Osteocyte (in vitro differentiated cells): ENCODE results near the gene PLEKHB1. TPM values are rescaled to one million over a fixed set of nuclear protein-coding genes. Genes with fewer than 3 reads are reported as not detected.

Experiments used
- DNase-seq: peaks from one replicate; pipeline ENCODE4 v3.0.0; 2021; ENCODE audit warnings: mixed read lengths; ENCODE audit not compliant: unreplicated experiment; ENCODE audit errors: extremely low spot score
- H3K27ac Mint-ChIP-seq: one replicate; pipeline ENCODE4 v1.8.0; 2021; ENCODE audit warnings: mild to moderate bottlenecking, mixed read lengths; ENCODE audit not compliant: unreplicated experiment
- H3K27me3 Mint-ChIP-seq: one replicate; pipeline ENCODE4 v1.8.0; 2021; ENCODE audit warnings: mixed read lengths; ENCODE audit not compliant: unreplicated experiment
- H3K36me3 Mint-ChIP-seq: one replicate; pipeline ENCODE4 v1.8.0; 2021; ENCODE audit warnings: mixed read lengths; ENCODE audit not compliant: unreplicated experiment
- H3K4me1 Mint-ChIP-seq: one replicate; pipeline ENCODE4 v1.8.0; 2021; ENCODE audit warnings: mixed read lengths; ENCODE audit not compliant: unreplicated experiment
- H3K4me3 Mint-ChIP-seq: one replicate; pipeline ENCODE4 v1.8.0; 2021; ENCODE audit warnings: mild to moderate bottlenecking, moderate library complexity, mixed read lengths; ENCODE audit not compliant: unreplicated experiment
- H3K9me3 Mint-ChIP-seq: one replicate; pipeline ENCODE4 v1.8.0; 2021; ENCODE audit warnings: mixed read lengths; ENCODE audit not compliant: unreplicated experiment
- CTCF ChIP-seq: fragments of 200-600 bp; sonication (generic); IDR thresholded peaks from 2 replicates; pipeline ENCODE4 v1.5.0; 2021; ENCODE audit warnings: antibody characterized with exemption, mild to moderate bottlenecking, moderate library complexity
- total RNA-seq: library from RNA; stranded (reverse); gene quantifications from 2 replicates; pipeline ENCODE4 v1.2.1, GENCODE V29; 2021

Gene PLEKHB1
- total RNA-seq, 1 donor from 2014 or later, result 0.78 TPM

DNA sequence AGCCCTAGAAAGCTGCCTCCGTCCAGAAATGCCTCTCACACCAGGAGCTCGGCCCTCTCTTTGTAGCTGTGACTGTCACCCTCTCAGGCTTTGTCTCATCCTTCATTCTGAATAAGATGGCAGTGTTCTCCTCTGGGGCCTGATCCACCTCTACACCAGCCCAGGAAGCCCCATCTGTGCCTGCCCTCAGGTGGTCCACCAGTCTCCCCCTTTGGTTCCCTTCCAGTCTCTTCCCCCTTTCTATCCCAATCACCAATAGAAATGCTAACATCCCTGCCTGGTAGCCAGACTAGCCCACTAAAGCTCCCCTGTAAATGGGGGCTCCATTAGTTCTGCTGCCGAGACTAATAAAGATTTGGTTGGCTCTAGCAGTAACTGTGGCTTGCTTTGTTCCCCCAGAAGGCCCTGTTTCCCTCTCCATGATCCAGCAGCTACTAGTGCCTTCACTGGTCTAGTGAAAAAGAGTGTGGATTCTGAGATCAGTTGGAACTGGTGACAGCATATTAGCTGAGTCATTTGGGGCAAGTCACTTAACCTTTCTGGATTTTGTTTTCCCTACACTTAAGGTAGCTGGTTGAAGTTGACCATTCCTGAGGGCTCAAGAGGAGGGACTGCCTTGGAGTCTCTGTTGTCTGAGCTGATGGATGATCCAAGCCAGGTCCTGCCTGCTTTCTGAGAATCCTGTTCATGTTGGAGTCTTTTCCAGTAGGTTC lies 16.2 kb downstream of the PLEKHB1 start:
- Mint-ChIP-seq H3K36me3 (no peaks in the 10 kb centered on the region), H3K4me3 (peak overlapping the region; percentile 0), H3K27ac (no peak overlapping the region), H3K4me1 (peaks cover 5% of the 10 kb centered on the region), H3K27me3 (no peaks in the 10 kb centered on the region), H3K9me3 (no peaks in the 10 kb centered on the region)
- TF ChIP-seq CTCF, result no peak
- DNase-seq, result no peak

DNA sequence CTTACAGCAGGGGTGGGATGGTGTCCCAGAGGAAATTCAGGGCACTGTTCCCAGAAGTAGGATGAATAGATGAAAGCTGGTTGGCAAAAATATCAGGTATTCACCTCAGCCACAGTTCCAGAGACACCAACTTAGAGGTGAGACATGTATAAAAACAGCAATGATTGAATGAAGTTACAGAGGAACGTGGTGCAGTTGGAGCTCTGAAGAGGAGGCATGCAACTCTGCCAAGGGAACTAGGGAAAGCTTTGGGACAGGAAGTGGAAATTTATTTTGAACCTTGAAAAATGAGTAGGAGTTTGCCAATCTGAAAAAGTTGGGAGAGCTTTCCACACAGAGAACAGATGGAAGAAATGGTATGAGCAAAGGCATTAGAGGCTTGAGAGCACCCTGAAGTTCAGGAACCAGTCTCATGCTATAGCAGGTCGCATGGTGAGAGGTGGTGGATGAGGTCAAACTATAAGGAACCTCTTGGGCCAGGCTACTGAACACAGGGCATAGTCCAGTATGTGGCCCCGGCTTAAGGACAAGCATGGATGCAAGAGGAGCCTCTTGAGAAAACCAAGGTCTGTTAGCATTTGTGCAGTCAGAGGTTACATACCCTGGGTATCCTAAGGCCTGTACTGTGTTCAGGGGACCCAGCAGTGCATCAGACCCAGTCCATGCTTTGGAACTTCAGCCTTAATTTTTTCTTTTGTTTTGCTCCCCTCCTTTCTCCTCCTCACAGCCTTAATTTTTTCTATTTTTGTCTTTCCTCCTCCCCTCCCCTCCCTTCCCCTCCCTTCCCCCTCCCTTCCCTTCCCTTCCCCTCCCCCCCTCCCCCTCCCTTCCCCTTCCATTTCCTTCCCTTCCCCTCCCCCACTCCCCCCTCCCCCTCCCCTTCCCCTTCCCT lies 17.5 kb downstream of the PLEKHB1 start:
- Mint-ChIP-seq H3K27me3 (no peaks in the 10 kb centered on the region), H3K4me1 (peaks cover 5% of the 10 kb centered on the region), H3K9me3 (no peaks in the 10 kb centered on the region), H3K4me3 (no peak overlapping the region), H3K27ac (no peak overlapping the region), H3K36me3 (no peaks in the 10 kb centered on the region)
- no peak for TF ChIP-seq CTCF
- DNase-seq, result no peak

- no peak for DNase-seq
- no peak for TF ChIP-seq CTCF
- Mint-ChIP-seq H3K4me1 (peaks cover 5% of the 10 kb centered on the region), H3K4me3 (no peak overlapping the region), H3K27ac (no peak overlapping the region), H3K36me3 (no peaks in the 10 kb centered on the region), H3K27me3 (no peaks in the 10 kb centered on the region), H3K9me3 (no peaks in the 10 kb centered on the region)
Observed at GRCh38 chr11:73664877-73665276, 18.5 kb downstream of the PLEKHB1 start.

DNA sequence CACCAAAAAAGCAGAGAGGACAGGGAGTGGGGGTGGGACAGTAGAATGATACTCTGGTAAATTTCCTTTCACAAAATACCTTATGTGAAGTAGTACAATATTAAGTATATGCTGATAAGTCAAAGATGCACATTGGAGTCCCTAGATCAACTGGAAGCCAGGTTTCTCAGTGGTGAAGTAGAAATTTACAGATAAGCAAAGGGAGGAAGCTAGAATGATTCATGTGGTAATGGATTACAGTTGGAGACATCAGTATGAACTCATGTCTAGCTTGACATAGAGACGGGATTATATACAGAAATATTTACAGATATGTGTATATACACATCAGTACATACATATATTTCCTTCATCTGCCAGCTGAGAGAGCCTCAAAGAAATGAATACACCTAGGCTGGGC lies 21.5 kb downstream of the PLEKHB1 start:
- Mint-ChIP-seq H3K4me1 (no peaks in the 10 kb centered on the region), H3K27ac (no peak overlapping the region), H3K9me3 (no peaks in the 10 kb centered on the region), H3K27me3 (no peaks in the 10 kb centered on the region), H3K4me3 (no peak overlapping the region), H3K36me3 (peaks cover 2% of the 10 kb centered on the region)
- no peak for TF ChIP-seq CTCF
- no peak for DNase-seq

- H3K4me1 Mint-ChIP-seq, result no peaks in the 10 kb centered on the region
- no peaks in the 10 kb centered on the region for H3K9me3 Mint-ChIP-seq
- H3K36me3 Mint-ChIP-seq, result peaks cover 14% of the 10 kb centered on the region
- no peak for TF ChIP-seq CTCF
- no peak overlapping the region for H3K4me3 Mint-ChIP-seq
- no peak overlapping the region for H3K27ac Mint-ChIP-seq
- no peak for DNase-seq
- H3K27me3 Mint-ChIP-seq, result no peaks in the 10 kb centered on the region
Observed at GRCh38 chr11:73670808-73671207, 24.4 kb downstream of the PLEKHB1 start.
